DMS53 treated with DMSO at 0.1 percent for 48 hours (cell line): ENCODE measurements around the gene MRPL2.
"Not testable (repeated sequence)": the region's sequence is repeated elsewhere in the genome, so short reads cannot be mapped to it uniquely, and the experiment has no call there.

Source experiments
- DNase-seq: peaks from one replicate; lab custom pipeline; 2025; ENCODE audit not compliant: unreplicated experiment; lab: John Stamatoyannopoulos, UW

MRPL2 gene

DNA sequence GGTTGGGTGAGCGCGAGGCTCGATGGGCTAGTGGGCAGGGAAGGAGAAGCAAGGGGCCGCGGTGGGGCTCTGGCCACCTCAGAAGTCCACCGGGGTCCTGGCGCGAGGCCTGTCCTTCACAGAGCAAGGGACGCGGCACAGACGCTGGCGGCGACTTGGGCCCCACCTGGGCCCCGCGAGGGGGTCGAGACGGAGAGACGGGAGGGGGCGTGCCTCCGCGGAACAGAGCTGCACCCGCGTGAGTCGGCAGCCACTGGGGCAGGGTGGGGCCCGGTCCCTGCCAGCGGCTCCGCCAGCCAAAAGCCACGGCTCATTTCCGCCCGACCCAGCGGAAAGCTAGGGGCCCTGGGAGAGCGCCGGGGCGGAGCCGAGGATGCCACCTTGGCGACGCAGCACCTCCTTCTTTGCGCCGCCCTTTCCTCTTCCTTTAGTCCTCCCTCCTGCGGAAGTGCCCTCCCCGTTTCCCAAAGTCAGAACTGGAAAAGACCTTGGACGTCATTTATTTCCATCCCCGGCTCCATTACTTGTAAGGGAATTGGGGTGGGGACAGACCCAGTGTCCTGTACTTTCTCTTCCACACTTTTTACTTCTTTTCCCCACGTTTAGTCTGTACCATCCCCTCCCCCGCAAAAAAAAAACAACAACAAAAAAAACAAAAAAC is 5.6 kb downstream of the MRPL2 start, which contains the start of gene CUL7:
Gene CUL7 (minus strand): TSS at position 307 of the 661 bp plus-strand sequence. CDS start 1,063 bp downstream, outside the sequence.
- peak; percentile 97 for DNase-seq

- DNase-seq = no peak
Measured at GRCh38 chr6:43052842-43053544, 6.2 kb downstream of the MRPL2 start.

- no peak for DNase-seq
Measured at GRCh38 chr6:43052225-43052841, 6.9 kb downstream of the MRPL2 start.

- DNase-seq = no peak
Measured at GRCh38 chr6:43050981-43051380, 8.3 kb downstream of the MRPL2 start.

DNA sequence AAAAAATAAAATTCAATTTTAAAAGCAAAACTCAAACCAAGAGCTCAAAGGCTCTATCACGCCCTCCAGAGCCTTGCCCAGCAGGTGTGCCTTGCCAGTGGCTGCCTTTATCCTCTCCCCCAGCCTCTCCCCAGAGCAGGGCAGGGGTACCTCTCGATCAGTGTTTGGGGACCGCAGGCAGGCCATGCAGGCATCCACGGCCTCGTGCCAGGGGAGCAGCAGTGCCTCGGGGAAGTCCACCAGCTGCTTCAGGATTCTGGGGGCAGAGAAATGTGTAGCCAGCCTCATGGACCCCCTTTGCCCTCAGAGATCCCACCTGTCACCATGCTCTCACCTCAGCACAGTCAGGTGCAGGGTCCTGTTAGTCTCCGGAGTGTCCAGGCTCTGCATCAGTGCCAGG is 11.2 kb downstream of the MRPL2 start:
- DNase-seq = no peak

DNA sequence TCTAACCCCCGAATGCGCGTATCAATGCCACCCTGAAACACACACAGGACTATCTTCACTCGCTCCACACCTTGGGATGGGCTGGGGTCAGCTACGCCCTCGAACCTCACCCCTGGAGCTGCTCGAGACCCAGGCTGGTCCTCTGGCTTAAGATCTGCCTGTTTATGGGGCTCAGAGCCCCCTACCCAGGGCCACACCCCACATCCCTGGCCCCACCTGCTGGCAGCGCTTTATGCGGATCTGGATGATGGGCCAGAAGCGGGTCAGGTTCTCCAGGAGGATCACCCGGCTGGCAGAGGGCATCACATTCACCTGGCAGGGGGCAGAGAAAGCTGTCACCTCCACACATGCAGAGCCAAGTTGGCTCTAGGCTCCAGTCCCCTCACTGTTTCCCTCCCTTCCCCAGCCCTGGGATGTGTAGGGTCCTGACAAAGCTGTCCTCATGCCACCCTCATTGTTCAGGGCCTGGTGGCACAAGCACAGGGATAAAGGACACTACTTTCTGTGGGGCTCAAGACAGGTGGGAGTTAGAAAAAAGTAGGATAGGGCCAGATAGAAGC is 13.8 kb downstream of the MRPL2 start:
- no peak for DNase-seq

- DNase-seq = no peak
Measured at GRCh38 chr6:43043310-43043709, 15.9 kb downstream of the MRPL2 start.

GRCh38 chr6:43041475-43041874 is 17.8 kb downstream of the MRPL2 start:
- not testable (repeated sequence) for DNase-seq

DNA sequence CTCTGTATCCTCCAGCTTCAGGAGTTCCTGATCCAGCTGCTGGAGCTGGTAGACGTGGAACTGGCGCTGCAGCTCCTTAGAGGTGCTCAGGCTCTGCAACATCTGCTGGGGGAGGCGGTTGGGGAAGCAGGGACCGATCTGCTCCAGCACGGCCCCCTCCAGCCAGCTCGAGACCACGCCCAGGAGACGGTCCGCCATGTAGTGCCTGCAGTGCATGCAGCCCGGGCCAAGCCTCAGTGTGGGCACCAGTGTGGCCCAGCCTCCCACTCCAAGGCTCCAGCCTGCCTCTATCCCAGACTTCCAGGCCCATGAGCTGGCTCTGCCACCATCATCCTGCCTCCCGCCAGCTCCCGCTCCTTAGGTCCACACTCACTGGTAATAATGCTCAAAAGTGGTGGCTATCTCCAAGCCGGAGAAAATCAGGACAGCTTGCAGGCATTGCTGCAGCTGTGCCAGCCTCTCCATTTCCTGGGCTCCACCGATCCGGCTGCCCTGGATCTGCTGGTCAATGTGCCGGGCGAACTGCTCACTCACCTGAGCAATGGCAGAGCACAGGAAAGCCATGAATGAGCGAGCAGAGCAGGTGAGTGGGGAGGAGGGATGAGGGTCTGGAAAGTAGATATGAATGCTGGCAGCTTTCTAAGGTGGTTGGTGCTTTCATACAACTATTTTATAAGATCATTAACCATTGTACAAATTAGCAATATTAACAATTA is 18.5 kb downstream of the MRPL2 start:
- no peak for DNase-seq

GRCh38 chr6:43038727-43039126 is 20.5 kb downstream of the MRPL2 start:
- DNase-seq = no peak

DNA sequence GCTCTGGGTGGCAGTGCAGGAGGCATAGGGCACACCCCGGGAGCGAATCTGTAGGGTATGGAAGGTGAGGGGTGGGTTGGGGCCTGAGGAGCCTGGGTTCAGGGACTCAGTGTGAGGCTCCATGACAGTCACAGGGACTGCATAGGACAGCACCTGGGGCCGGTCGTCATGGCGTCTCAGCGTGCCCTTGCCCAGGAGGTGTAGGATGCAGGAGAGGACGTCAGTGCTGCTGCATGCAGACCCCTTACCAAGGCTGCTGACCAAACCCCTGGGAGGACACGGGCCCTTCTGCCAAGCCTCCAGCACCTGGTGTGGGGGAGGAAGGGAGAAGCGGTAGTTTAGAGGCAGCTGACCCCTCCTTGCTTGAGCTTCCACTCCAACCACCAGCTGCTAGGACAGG is 21.5 kb downstream of the MRPL2 start:
- no peak for DNase-seq

DNA sequence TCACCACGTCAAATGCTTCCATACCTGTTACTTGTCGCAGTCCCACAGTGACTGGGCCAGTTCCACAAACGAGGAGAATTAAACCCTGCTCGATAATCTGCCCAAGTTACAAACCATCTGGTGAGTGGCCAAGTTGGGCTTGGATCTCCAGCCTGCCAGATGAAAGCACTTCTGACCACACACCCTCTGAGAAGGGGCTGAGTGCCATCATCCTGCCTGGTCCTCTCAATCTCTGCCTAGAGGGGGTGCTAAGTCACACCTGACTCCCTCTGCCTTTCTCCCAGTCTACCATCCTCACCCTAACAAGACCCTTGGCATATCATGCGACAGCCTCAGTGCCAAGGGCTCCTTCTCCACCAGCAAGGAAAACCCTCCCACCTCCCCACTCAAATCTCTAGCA is 22.0 kb downstream of the MRPL2 start:
- no peak for DNase-seq

- DNase-seq = no peak
Measured at GRCh38 chr6:43036712-43037111, 22.5 kb downstream of the MRPL2 start.

- DNase-seq = no peak
Measured at GRCh38 chr6:43035495-43036194, 23.6 kb downstream of the MRPL2 start.

DNA sequence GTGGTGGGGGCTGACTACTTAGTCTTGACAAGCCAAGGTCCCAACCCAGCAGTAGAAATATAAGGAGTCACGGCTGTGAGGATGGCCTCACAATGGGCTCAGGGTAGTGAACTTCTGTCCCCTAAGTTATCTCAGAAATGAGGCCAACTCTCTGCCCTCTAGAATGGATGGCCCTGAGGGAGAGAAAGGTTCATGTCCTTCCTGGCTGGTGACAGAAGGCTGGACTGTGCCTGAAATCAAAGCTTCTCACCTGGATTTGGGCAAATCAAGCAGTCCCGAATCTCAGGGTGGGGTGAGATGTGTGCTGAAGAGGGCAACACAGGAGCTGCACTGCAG is 25.1 kb downstream of the MRPL2 start:
- no peak for DNase-seq

DNA sequence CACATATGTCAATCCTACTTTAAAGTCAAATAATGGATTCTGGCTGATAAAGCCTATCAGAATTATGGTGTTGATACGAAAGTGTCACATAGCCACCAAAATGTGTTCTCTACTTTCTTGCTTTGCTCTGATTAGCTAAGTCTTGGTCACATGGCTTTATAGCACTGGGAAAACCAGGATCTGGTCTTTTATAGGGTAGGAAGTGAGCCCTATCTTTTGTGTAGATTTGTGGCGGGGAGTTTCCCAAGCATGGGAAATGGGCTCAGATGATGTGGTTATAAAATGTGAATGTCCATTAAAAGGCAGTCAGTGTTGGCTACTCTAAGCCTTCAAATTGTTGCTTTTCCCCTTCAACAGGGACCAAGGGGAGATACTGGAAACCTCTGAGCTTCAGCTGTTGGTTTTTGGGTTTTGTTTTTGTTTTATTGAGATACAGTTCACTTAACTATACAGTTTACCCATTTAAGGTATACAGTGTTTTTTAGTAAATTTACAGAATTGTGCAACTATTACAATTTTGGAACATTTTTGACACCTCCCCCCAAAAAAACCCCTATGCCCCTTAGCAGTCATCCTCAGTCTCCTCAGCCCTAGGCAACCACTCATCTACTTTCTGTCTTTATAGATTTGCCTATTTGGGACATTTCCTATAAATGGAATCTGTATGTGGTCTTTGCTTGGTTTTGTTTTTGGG is 25.6 kb downstream of the MRPL2 start:
- DNase-seq = no peak

- no peak for DNase-seq
Measured at GRCh38 chr6:43032326-43032725, 26.9 kb downstream of the MRPL2 start.

- no peak for DNase-seq
Measured at GRCh38 chr6:43029120-43029519, 30.1 kb downstream of the MRPL2 start.

- DNase-seq = no peak
Measured at GRCh38 chr6:43026365-43026764, 32.9 kb downstream of the MRPL2 start.

DNA sequence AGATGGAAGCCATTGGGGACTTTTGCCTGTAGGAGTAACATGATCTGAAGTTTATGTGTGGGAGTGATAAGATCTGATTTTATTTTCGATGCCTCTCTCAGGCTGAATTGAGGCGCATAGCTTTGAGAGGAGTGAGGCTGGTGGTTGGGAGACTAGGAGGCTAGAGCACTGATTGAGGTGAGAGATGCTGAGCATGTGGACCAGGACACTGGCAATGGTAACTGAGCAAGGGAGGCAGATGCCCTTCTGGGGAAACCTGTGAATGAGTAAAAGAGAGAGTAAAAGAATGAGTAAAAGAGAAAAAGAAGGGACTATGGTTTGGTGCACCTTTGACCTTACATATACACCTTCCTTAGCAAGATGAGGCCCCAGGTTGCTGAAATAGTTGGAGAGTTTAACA is 34.8 kb downstream of the MRPL2 start:
- DNase-seq = no peak
